ENCODE measurements around the gene AADACL4.

DNA sequence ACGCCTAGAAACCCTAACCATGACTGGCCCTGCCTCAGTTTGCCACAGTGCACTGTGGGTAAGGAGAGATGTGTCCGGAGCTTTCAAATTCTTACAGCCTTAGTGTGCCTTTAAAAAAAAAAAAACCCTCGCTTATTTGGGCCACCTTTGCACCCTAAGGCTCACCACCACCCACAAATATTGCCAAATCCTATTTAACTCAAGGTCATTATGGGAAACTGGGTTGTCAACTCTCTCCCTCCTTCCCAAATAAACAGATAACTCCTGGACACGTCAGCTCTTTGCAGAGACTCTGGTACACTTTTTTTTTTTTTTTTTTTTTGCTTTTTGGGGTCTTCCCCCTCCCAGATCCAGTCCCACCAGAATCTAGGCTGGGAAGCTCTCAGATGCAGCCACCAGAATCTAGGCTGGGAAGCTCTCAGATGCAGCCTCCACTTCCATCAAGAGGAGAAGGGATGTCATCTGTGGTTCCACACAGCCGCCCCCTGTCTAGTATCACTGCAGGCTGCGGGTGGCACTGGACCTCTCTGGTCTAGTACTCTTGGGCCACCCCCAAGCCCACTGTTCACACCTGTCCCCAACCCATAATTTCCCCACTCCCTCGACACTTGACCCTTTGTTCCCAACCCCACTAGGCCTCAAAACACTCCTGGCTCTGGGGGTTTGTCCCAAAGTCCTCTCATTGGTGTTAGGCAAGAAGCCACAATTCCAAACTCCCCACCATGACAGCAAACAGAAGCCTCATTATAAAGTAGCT lies 29.3 kb upstream of the AADACL4 start:
- TF ChIP-seq, protein P1, sequence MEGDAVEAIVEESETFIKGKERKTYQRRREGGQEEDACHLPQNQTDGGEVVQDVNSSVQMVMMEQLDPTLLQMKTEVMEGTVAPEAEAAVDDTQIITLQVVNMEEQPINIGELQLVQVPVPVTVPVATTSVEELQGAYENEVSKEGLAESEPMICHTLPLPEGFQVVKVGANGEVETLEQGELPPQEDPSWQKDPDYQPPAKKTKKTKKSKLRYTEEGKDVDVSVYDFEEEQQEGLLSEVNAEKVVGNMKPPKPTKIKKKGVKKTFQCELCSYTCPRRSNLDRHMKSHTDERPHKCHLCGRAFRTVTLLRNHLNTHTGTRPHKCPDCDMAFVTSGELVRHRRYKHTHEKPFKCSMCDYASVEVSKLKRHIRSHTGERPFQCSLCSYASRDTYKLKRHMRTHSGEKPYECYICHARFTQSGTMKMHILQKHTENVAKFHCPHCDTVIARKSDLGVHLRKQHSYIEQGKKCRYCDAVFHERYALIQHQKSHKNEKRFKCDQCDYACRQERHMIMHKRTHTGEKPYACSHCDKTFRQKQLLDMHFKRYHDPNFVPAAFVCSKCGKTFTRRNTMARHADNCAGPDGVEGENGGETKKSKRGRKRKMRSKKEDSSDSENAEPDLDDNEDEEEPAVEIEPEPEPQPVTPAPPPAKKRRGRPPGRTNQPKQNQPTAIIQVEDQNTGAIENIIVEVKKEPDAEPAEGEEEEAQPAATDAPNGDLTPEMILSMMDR (IDR thresholded peaks at IDR 0.05): no peak
- TF ChIP-seq POLR2A (IDR thresholded peaks at IDR 0.05): no peak

Measured in lower leg skin (tissue), 3 donors.